ENCODE results near the gene ABLIM3.

ABLIM3 gene

GRCh38 chr5:149294872-149295829 lies 153.9 kb downstream of the ABLIM3 start:
- WGBS = 66% methylated on average over 10 of the region's 10 CpGs
- Histone ChIP-seq H3K4me1 (ENCODE audit: insufficient read depth, low read length) (peaks cover 10% of the 10 kb centered on the region), H3K27me3 (ENCODE audit: insufficient read depth, low read length) (no peaks in the 10 kb centered on the region), H3K9me3 (ENCODE audit: insufficient read depth, low read depth, low read length) (no peaks in the 10 kb centered on the region), H3K36me3 (ENCODE audit: insufficient read depth, low read length) (no peaks in the 10 kb centered on the region), H3K4me3 (ENCODE audit: low read length) (no peak overlapping the region), H3K27ac (ENCODE audit: low read depth, low read length) (no peak overlapping the region), H3K9ac (ENCODE audit: low read depth, low read length) (no peak overlapping the region)

- H3K27ac ChIP-seq (ENCODE audit: low read depth, low read length) = no peak overlapping the region
- H3K9ac ChIP-seq (ENCODE audit: low read depth, low read length) = no peak overlapping the region
- H3K27me3 ChIP-seq (ENCODE audit: insufficient read depth, low read length) = no peaks in the 10 kb centered on the region
- no peak overlapping the region for H3K4me3 ChIP-seq (ENCODE audit: low read length)
- WGBS = 94% methylated on average over 5 of the region's 5 CpGs
- H3K9me3 ChIP-seq (ENCODE audit: insufficient read depth, low read depth, low read length) = no peaks in the 10 kb centered on the region
- peaks cover 10% of the 10 kb centered on the region for H3K4me1 ChIP-seq (ENCODE audit: insufficient read depth, low read length)
- H3K36me3 ChIP-seq (ENCODE audit: insufficient read depth, low read length) = no peaks in the 10 kb centered on the region
Observed at GRCh38 chr5:149297340-149298025, 156.2 kb downstream of the ABLIM3 start.

- Histone ChIP-seq H3K27me3 (ENCODE audit: insufficient read depth, low read length) (no peaks in the 10 kb centered on the region), H3K4me3 (ENCODE audit: low read length) (no peak overlapping the region), H3K36me3 (ENCODE audit: insufficient read depth, low read length) (no peaks in the 10 kb centered on the region), H3K4me1 (ENCODE audit: insufficient read depth, low read length) (peaks cover 10% of the 10 kb centered on the region), H3K9me3 (ENCODE audit: insufficient read depth, low read depth, low read length) (no peaks in the 10 kb centered on the region), H3K9ac (ENCODE audit: low read depth, low read length) (no peak overlapping the region), H3K27ac (ENCODE audit: low read depth, low read length) (no peak overlapping the region)
- WGBS = 97% methylated on average over 1 of the region's 1 CpG
Observed at GRCh38 chr5:149298163-149298562, 156.9 kb downstream of the ABLIM3 start.

- H3K27me3 ChIP-seq (ENCODE audit: insufficient read depth, low read length) = no peaks in the 10 kb centered on the region
- H3K27ac ChIP-seq (ENCODE audit: low read depth, low read length) = no peak overlapping the region
- H3K4me1 ChIP-seq (ENCODE audit: insufficient read depth, low read length) = peaks cover 10% of the 10 kb centered on the region
- 91% methylated on average over 11 of the region's 11 CpGs for WGBS
- H3K9me3 ChIP-seq (ENCODE audit: insufficient read depth, low read depth, low read length) = no peaks in the 10 kb centered on the region
- no peak overlapping the region for H3K9ac ChIP-seq (ENCODE audit: low read depth, low read length)
- no peak overlapping the region for H3K4me3 ChIP-seq (ENCODE audit: low read length)
- H3K36me3 ChIP-seq (ENCODE audit: insufficient read depth, low read length) = no peaks in the 10 kb centered on the region
Observed at GRCh38 chr5:149298842-149299404, 157.6 kb downstream of the ABLIM3 start.

- Histone ChIP-seq H3K4me1 (ENCODE audit: insufficient read depth, low read length) (peaks cover 10% of the 10 kb centered on the region), H3K9me3 (ENCODE audit: insufficient read depth, low read depth, low read length) (no peaks in the 10 kb centered on the region), H3K4me3 (ENCODE audit: low read length) (no peak overlapping the region), H3K9ac (ENCODE audit: low read depth, low read length) (no peak overlapping the region), H3K36me3 (ENCODE audit: insufficient read depth, low read length) (no peaks in the 10 kb centered on the region), H3K27ac (ENCODE audit: low read depth, low read length) (no peak overlapping the region), H3K27me3 (ENCODE audit: insufficient read depth, low read length) (no peaks in the 10 kb centered on the region)
- WGBS = 94% methylated on average over 14 of the region's 14 CpGs
Observed at GRCh38 chr5:149299451-149300054, 158.3 kb downstream of the ABLIM3 start.

- 88% methylated on average over 6 of the region's 6 CpGs for WGBS
- Histone ChIP-seq H3K27ac (ENCODE audit: low read depth, low read length) (no peak overlapping the region), H3K4me3 (ENCODE audit: low read length) (no peak overlapping the region), H3K4me1 (ENCODE audit: insufficient read depth, low read length) (peaks cover 2% of the 10 kb centered on the region), H3K9me3 (ENCODE audit: insufficient read depth, low read depth, low read length) (no peaks in the 10 kb centered on the region), H3K27me3 (ENCODE audit: insufficient read depth, low read length) (no peaks in the 10 kb centered on the region), H3K36me3 (ENCODE audit: insufficient read depth, low read length) (no peaks in the 10 kb centered on the region), H3K9ac (ENCODE audit: low read depth, low read length) (no peak overlapping the region)
Observed at GRCh38 chr5:149300441-149300840, 159.1 kb downstream of the ABLIM3 start.

- Histone ChIP-seq H3K4me3 (ENCODE audit: low read length) (no peak overlapping the region), H3K27me3 (ENCODE audit: insufficient read depth, low read length) (no peaks in the 10 kb centered on the region), H3K27ac (ENCODE audit: low read depth, low read length) (no peak overlapping the region), H3K4me1 (ENCODE audit: insufficient read depth, low read length) (no peaks in the 10 kb centered on the region), H3K36me3 (ENCODE audit: insufficient read depth, low read length) (no peaks in the 10 kb centered on the region), H3K9me3 (ENCODE audit: insufficient read depth, low read depth, low read length) (no peaks in the 10 kb centered on the region), H3K9ac (ENCODE audit: low read depth, low read length) (no peak overlapping the region)
- WGBS = 95% methylated on average over 12 of the region's 13 CpGs
Observed at GRCh38 chr5:149301049-149301743, 159.9 kb downstream of the ABLIM3 start.

- H3K4me3 ChIP-seq (ENCODE audit: low read length) = no peak overlapping the region
- no peaks in the 10 kb centered on the region for H3K36me3 ChIP-seq (ENCODE audit: insufficient read depth, low read length)
- no peak overlapping the region for H3K9ac ChIP-seq (ENCODE audit: low read depth, low read length)
- H3K27ac ChIP-seq (ENCODE audit: low read depth, low read length) = no peak overlapping the region
- no peaks in the 10 kb centered on the region for H3K4me1 ChIP-seq (ENCODE audit: insufficient read depth, low read length)
- WGBS = 89% methylated on average over 8 of the region's 8 CpGs
- H3K9me3 ChIP-seq (ENCODE audit: insufficient read depth, low read depth, low read length) = no peaks in the 10 kb centered on the region
- H3K27me3 ChIP-seq (ENCODE audit: insufficient read depth, low read length) = no peaks in the 10 kb centered on the region
Observed at GRCh38 chr5:149301744-149302380, 160.6 kb downstream of the ABLIM3 start.

- Histone ChIP-seq H3K4me1 (ENCODE audit: insufficient read depth, low read length) (no peaks in the 10 kb centered on the region), H3K9ac (ENCODE audit: low read depth, low read length) (no peak overlapping the region), H3K27me3 (ENCODE audit: insufficient read depth, low read length) (no peaks in the 10 kb centered on the region), H3K9me3 (ENCODE audit: insufficient read depth, low read depth, low read length) (no peaks in the 10 kb centered on the region), H3K36me3 (ENCODE audit: insufficient read depth, low read length) (no peaks in the 10 kb centered on the region), H3K4me3 (ENCODE audit: low read length) (no peak overlapping the region), H3K27ac (ENCODE audit: low read depth, low read length) (no peak overlapping the region)
- WGBS = 90% methylated on average over 5 of the region's 5 CpGs
Observed at GRCh38 chr5:149302641-149303040, 161.3 kb downstream of the ABLIM3 start.

- Histone ChIP-seq H3K36me3 (ENCODE audit: insufficient read depth, low read length) (no peaks in the 10 kb centered on the region), H3K4me3 (ENCODE audit: low read length) (no peak overlapping the region), H3K27ac (ENCODE audit: low read depth, low read length) (no peak overlapping the region), H3K9ac (ENCODE audit: low read depth, low read length) (no peak overlapping the region), H3K4me1 (ENCODE audit: insufficient read depth, low read length) (no peaks in the 10 kb centered on the region), H3K27me3 (ENCODE audit: insufficient read depth, low read length) (no peaks in the 10 kb centered on the region), H3K9me3 (ENCODE audit: insufficient read depth, low read depth, low read length) (no peaks in the 10 kb centered on the region)
- 97% methylated on average over 3 of the region's 4 CpGs for WGBS
Observed at GRCh38 chr5:149303210-149303609, 161.9 kb downstream of the ABLIM3 start.
